Measurements from ENCODE around the gene SAMD4B. TPM values are rescaled to one million over a fixed set of nuclear protein-coding genes. Genes with fewer than 3 reads are reported as not detected.

SAMD4B gene
- total and polyA plus RNA-seq, 2 experiments from 2014 or later: 104 to 172 TPM

Small RNA genes lying within 50 kb of the gene (microRNA-seq; reads per million reads assigned to microRNA genes)
- gene MIR4530: not detected

Small RNA genes lying within 50 kb of the gene (small RNA-seq; reads per million reads assigned to genes)
- gene AC011445.2 (ENCODE audit: low replicate concordance) (not detected), gene MIR4530 (ENCODE audit: low replicate concordance) (not detected), gene RN7SL566P (ENCODE audit: low replicate concordance) (not detected)

Other genes starting within 250 kb of the SAMD4B start
- gene PAK4, start 216.6 kb upstream of the SAMD4B start, total RNA-seq (2014; rRNA removed; shearing (Covaris generic)): 31.7 and 35.4 TPM in 2 replicates
- gene PAK4, start 216.6 kb upstream of the SAMD4B start, polyA plus RNA-seq (2016; fragmentation: Nextera tagmentation; extraction: Ambion mirVana): 28.3 and 28.7 TPM in 2 replicates
- 3.8 and 6.2 TPM in 2 replicates for gene NCCRP1, start 145.5 kb upstream of the SAMD4B start, total RNA-seq (2014; rRNA removed; shearing (Covaris generic))
- gene NCCRP1, start 145.5 kb upstream of the SAMD4B start, polyA plus RNA-seq (2016; fragmentation: Nextera tagmentation; extraction: Ambion mirVana): 2.8 and 3.6 TPM in 2 replicates
- gene SYCN, start 138.2 kb upstream of the SAMD4B start, total RNA-seq (2014; rRNA removed; shearing (Covaris generic)): not detected in 2 replicates
- gene SYCN, start 138.2 kb upstream of the SAMD4B start, polyA plus RNA-seq (2016; fragmentation: Nextera tagmentation; extraction: Ambion mirVana): not detected in 2 replicates
- not detected in 2 replicates for gene IFNL3, start 97.4 kb upstream of the SAMD4B start, total RNA-seq (2014; rRNA removed; shearing (Covaris generic))
- gene IFNL3, start 97.4 kb upstream of the SAMD4B start, polyA plus RNA-seq (2016; fragmentation: Nextera tagmentation; extraction: Ambion mirVana): not detected in 2 replicates
- gene IFNL4, start 93.6 kb upstream of the SAMD4B start, total RNA-seq (2014; rRNA removed; shearing (Covaris generic)): not detected in 2 replicates
- gene IFNL4, start 93.6 kb upstream of the SAMD4B start, polyA plus RNA-seq (2016; fragmentation: Nextera tagmentation; extraction: Ambion mirVana): not detected in 2 replicates
- not detected in 2 replicates for gene IFNL2, start 74.0 kb upstream of the SAMD4B start, total RNA-seq (2014; rRNA removed; shearing (Covaris generic))
- gene IFNL2, start 74.0 kb upstream of the SAMD4B start, polyA plus RNA-seq (2016; fragmentation: Nextera tagmentation; extraction: Ambion mirVana): not detected in 2 replicates
- gene IFNL1, start 46.0 kb upstream of the SAMD4B start, total RNA-seq (2014; rRNA removed; shearing (Covaris generic)): not detected in 2 replicates
- not detected in 2 replicates for gene IFNL1, start 46.0 kb upstream of the SAMD4B start, polyA plus RNA-seq (2016; fragmentation: Nextera tagmentation; extraction: Ambion mirVana)
- 8.1 and 10.0 TPM in 2 replicates for gene LRFN1, start 21.6 kb upstream of the SAMD4B start, total RNA-seq (2014; rRNA removed; shearing (Covaris generic))
- gene LRFN1, start 21.6 kb upstream of the SAMD4B start, polyA plus RNA-seq (2016; fragmentation: Nextera tagmentation; extraction: Ambion mirVana): 3.2 and 4.1 TPM in 2 replicates
- gene GMFG, start 6.4 kb upstream of the SAMD4B start, total RNA-seq (2014; rRNA removed; shearing (Covaris generic)): not detected in 2 replicates
- gene GMFG, start 6.4 kb upstream of the SAMD4B start, polyA plus RNA-seq (2016; fragmentation: Nextera tagmentation; extraction: Ambion mirVana): 1.0 and 1.3 TPM in 2 replicates
- 24.6 and 47.3 TPM in 2 replicates for gene PAF1, start 48.7 kb downstream of the SAMD4B start, total RNA-seq (2014; rRNA removed; shearing (Covaris generic))
- 21.3 and 22.1 TPM in 2 replicates for gene PAF1, start 48.7 kb downstream of the SAMD4B start, polyA plus RNA-seq (2016; fragmentation: Nextera tagmentation; extraction: Ambion mirVana)
- 62.0 and 63.0 TPM in 2 replicates for gene MED29, start 49.0 kb downstream of the SAMD4B start, total RNA-seq (2014; rRNA removed; shearing (Covaris generic))
- gene MED29, start 49.0 kb downstream of the SAMD4B start, polyA plus RNA-seq (2016; fragmentation: Nextera tagmentation; extraction: Ambion mirVana): 26.1 and 27.5 TPM in 2 replicates
- 9.5 and 10.6 TPM in 2 replicates for gene ZFP36, start 64.4 kb downstream of the SAMD4B start, total RNA-seq (2014; rRNA removed; shearing (Covaris generic))
- 27.5 and 27.7 TPM in 2 replicates for gene ZFP36, start 64.4 kb downstream of the SAMD4B start, polyA plus RNA-seq (2016; fragmentation: Nextera tagmentation; extraction: Ambion mirVana)
- 35.2 and 41.3 TPM in 2 replicates for gene PLEKHG2, start 70.2 kb downstream of the SAMD4B start, total RNA-seq (2014; rRNA removed; shearing (Covaris generic))
- 15.5 and 16.2 TPM in 2 replicates for gene PLEKHG2, start 70.2 kb downstream of the SAMD4B start, polyA plus RNA-seq (2016; fragmentation: Nextera tagmentation; extraction: Ambion mirVana)
- 106 and 207 TPM in 2 replicates for gene RPS16, start 93.5 kb downstream of the SAMD4B start, total RNA-seq (2014; rRNA removed; shearing (Covaris generic))
- 1,901 and 2,135 TPM in 2 replicates for gene RPS16, start 93.5 kb downstream of the SAMD4B start, polyA plus RNA-seq (2016; fragmentation: Nextera tagmentation; extraction: Ambion mirVana)
- 75.0 and 108 TPM in 2 replicates for gene SUPT5H, start 103.2 kb downstream of the SAMD4B start, total RNA-seq (2014; rRNA removed; shearing (Covaris generic))
- 144 and 150 TPM in 2 replicates for gene SUPT5H, start 103.2 kb downstream of the SAMD4B start, polyA plus RNA-seq (2016; fragmentation: Nextera tagmentation; extraction: Ambion mirVana)
- 119 and 120 TPM in 2 replicates for gene TIMM50, start 138.4 kb downstream of the SAMD4B start, total RNA-seq (2014; rRNA removed; shearing (Covaris generic))
- gene TIMM50, start 138.4 kb downstream of the SAMD4B start, polyA plus RNA-seq (2016; fragmentation: Nextera tagmentation; extraction: Ambion mirVana): 139 and 145 TPM in 2 replicates
- 15.6 and 19.1 TPM in 2 replicates for gene DLL3, start 156.5 kb downstream of the SAMD4B start, total RNA-seq (2014; rRNA removed; shearing (Covaris generic))
- gene DLL3, start 156.5 kb downstream of the SAMD4B start, polyA plus RNA-seq (2016; fragmentation: Nextera tagmentation; extraction: Ambion mirVana): 9.8 and 9.9 TPM in 2 replicates
- 8.7 and 13.8 TPM in 2 replicates for gene SELENOV, start 172.7 kb downstream of the SAMD4B start, total RNA-seq (2014; rRNA removed; shearing (Covaris generic))
- gene SELENOV, start 172.7 kb downstream of the SAMD4B start, polyA plus RNA-seq (2016; fragmentation: Nextera tagmentation; extraction: Ambion mirVana): 8.0 and 12.4 TPM in 2 replicates
- gene EID2B, start 190.4 kb downstream of the SAMD4B start, total RNA-seq (2014; rRNA removed; shearing (Covaris generic)): 2.5 and 4.7 TPM in 2 replicates
- gene EID2B, start 190.4 kb downstream of the SAMD4B start, polyA plus RNA-seq (2016; fragmentation: Nextera tagmentation; extraction: Ambion mirVana): 4.1 and 4.6 TPM in 2 replicates
- gene EID2, start 197.7 kb downstream of the SAMD4B start, total RNA-seq (2014; rRNA removed; shearing (Covaris generic)): 22.8 and 25.2 TPM in 2 replicates
- 24.4 and 24.6 TPM in 2 replicates for gene EID2, start 197.7 kb downstream of the SAMD4B start, polyA plus RNA-seq (2016; fragmentation: Nextera tagmentation; extraction: Ambion mirVana)

Measured in GM23338 (cell line).